HCT116 (cell line): ENCODE measurements around the gene BCKDHB. TPM values are rescaled to one million over a fixed set of nuclear protein-coding genes. Genes with fewer than 3 reads are reported as not detected.

Source experiments
- ATAC-seq: fragments of 200-7000 bp; cut with Tn5 transposase; 2 replicates; pipeline ENCODE4 v1.9.1; 2020; ENCODE audit warnings: mild to moderate bottlenecking, moderate library complexity
- BruUV-seq: library from RNA; stranded (reverse); fragments of 400-500 nt; replicated peaks from 2 replicates; lab custom pipeline; 2021; lab: Mats Ljungman, UMichigan
- CTCF ChIA-PET: fragments of 300-600 bp; sonication (Branson Sonifier 250); formaldehyde crosslinking; loops from one replicate; lab custom pipeline; 2021; ENCODE audit warnings: antibody characterized with exemption; lab: Charles Lee
- POLR2A ChIA-PET: fragments of 300-600, 350-600 bp; sonication (Branson Sonifier 250); formaldehyde crosslinking; loops from one replicate; lab custom pipeline; 2021; ENCODE audit warnings: antibody characterized with exemption; lab: Charles Lee
- RAD21 ChIA-PET, 2 experiments: fragments of 300-600 bp; sonication (Branson Sonifier 250); formaldehyde crosslinking; loops; one replicate each; lab custom pipeline; 2023; ENCODE audit warnings: low total read pairs in 2 of 2; ENCODE audit not compliant: uncharacterized antibody in 2 of 2, unreplicated experiment in 2 of 2, low non-redundant PET in 1 of 2; lab: Charles Lee
- DNase-seq: peaks from one replicate; pipeline ENCODE4 v3.0.0-alpha.2; 2010; ENCODE audit warnings: low read depth, low spot score
- H2AFZ ChIP-seq: fragments of 200-600 bp; shearing (Covaris generic), sonication (generic); 2 replicates; pipeline ENCODE4 v1.6.1; 2017; ENCODE audit warnings: low read depth, mixed run types, mixed read lengths, antibody characterized with exemption, low read length; ENCODE audit not compliant: poor library complexity, severe bottlenecking
- H3K27ac ChIP-seq: 2 replicates; pipeline ENCODE4 v1.5.1; 2012; ENCODE audit warnings: low read depth, low read length
- H3K27me3 ChIP-seq: fragments of 200-600 bp; sonication (generic); 2 replicates; pipeline ENCODE4 v1.6.1; 2016; ENCODE audit warnings: mixed run types, low read length, mixed read lengths; ENCODE audit not compliant: insufficient read depth
- H3K36me3 ChIP-seq, 2 experiments: fragments of 200-500 bp in 1 of 2; fragments of 200-600 bp in 1 of 2; sonication (Bioruptor generic) in 1 of 2; sonication (generic) in 1 of 2; 2 replicates each; pipeline versions ENCODE4 v1.5.1 to v1.6.1; 2014 to 2016; ENCODE audit warnings: low read length in 2 of 2, inconsistent platforms in 1 of 2, mixed read lengths in 1 of 2, mixed run types in 1 of 2; ENCODE audit not compliant: insufficient read depth in 2 of 2, control insufficient read depth in 1 of 2
- H3K4me1 ChIP-seq, 2 experiments: fragments of 200-600 bp in 1 of 2; sonication (generic) in 1 of 2; 2 replicates each; pipeline versions ENCODE4 v1.5.1 to v1.6.1; 2012 to 2017; ENCODE audit warnings: low read length in 2 of 2, inconsistent platforms in 1 of 2, mild to moderate bottlenecking in 1 of 2, mixed read lengths in 1 of 2, mixed run types in 1 of 2, moderate library complexity in 1 of 2; ENCODE audit not compliant: insufficient read depth in 2 of 2, control insufficient read depth in 1 of 2
- H3K4me2 ChIP-seq: fragments of 200-600 bp; sonication (generic); 2 replicates; pipeline ENCODE4 v1.6.1; 2017; ENCODE audit warnings: mixed run types, low read length, mixed read lengths
- H3K4me3 ChIP-seq, 2 experiments: fragments of 200-600 bp in 1 of 2; sonication (generic) in 1 of 2; replicated peaks in 1 of 2; 2 replicates each; pipeline ENCODE4 v1.5.1; 2011 to 2016; ENCODE audit warnings: low read length in 2 of 2, control low read depth in 1 of 2, low read depth in 1 of 2, mild to moderate bottlenecking in 1 of 2, mixed read lengths in 1 of 2, mixed run types in 1 of 2
- H3K79me2 ChIP-seq: fragments of 200-600 bp; sonication (generic); 2 replicates; pipeline ENCODE4 v1.6.1; 2017; ENCODE audit warnings: mild to moderate bottlenecking, mixed run types, low read length, moderate library complexity, mixed read lengths; ENCODE audit not compliant: insufficient read depth
- H3K9ac ChIP-seq: fragments of 200-600 bp; sonication (generic); 2 replicates; pipeline ENCODE4 v1.6.1; 2016; ENCODE audit warnings: low read length, mixed read lengths
- H3K9me2 ChIP-seq: fragments of 200-600 bp; sonication (generic), shearing (Covaris generic); 2 replicates; pipeline ENCODE4 v1.6.1; 2017; ENCODE audit warnings: mixed run types, mild to moderate bottlenecking, moderate library complexity; ENCODE audit not compliant: insufficient read depth
- H3K9me3 ChIP-seq, 2 experiments: fragments of 200-500 bp in 1 of 2; fragments of 200-600 bp in 1 of 2; sonication (Bioruptor generic) in 1 of 2; sonication (generic) in 1 of 2; 2 replicates each; pipeline ENCODE4 v1.6.1; 2014 to 2017; ENCODE audit warnings: low read length in 2 of 2, mixed read lengths in 2 of 2, inconsistent platforms in 1 of 2, low read depth in 1 of 2, mild to moderate bottlenecking in 1 of 2, mixed run types in 1 of 2, moderate library complexity in 1 of 2; ENCODE audit not compliant: control insufficient read depth in 1 of 2, insufficient read depth in 1 of 2
- H4K20me1 ChIP-seq: fragments of 200-600 bp; sonication (generic), shearing (Covaris generic); 2 replicates; pipeline ENCODE4 v1.6.1; 2017; ENCODE audit warnings: mixed run types, mild to moderate bottlenecking, moderate library complexity; ENCODE audit not compliant: insufficient read depth
- CEBPB ChIP-seq: IDR thresholded peaks from 2 replicates; pipeline ENCODE4 v1.6.1; 2012; ENCODE audit warnings: low read depth
- FOSL1 ChIP-seq: IDR thresholded peaks from 2 replicates; pipeline ENCODE4 v1.6.1; 2012; ENCODE audit warnings: low read depth
- SP1 ChIP-seq: IDR thresholded peaks from 2 replicates; pipeline ENCODE4 v1.6.1; 2012; ENCODE audit warnings: low read depth
- TCF7L2 ChIP-seq: IDR thresholded peaks from 2 replicates; pipeline ENCODE4 v1.7.0; 2011; ENCODE audit warnings: borderline replicate concordance, inconsistent platforms; ENCODE audit not compliant: insufficient read depth, insufficient read length; ENCODE audit errors: extremely low read depth
- YY1 ChIP-seq: IDR thresholded peaks from 2 replicates; pipeline ENCODE4 v1.6.1; 2011; ENCODE audit warnings: low read length, low read depth, moderate library complexity, mild to moderate bottlenecking; ENCODE audit not compliant: insufficient replicate concordance; ENCODE audit errors: extremely low read depth
- intact Hi-C: fragments of 100-400 bp; cut with micrococcal nuclease; formaldehyde crosslinking; loops from 2 replicates; pipeline ENCODE4 v1.10.0; 2022
- total RNA-seq: library from RNA; stranded (reverse); gene quantifications from one replicate; pipeline ENCODE4 v1.2.1, GENCODE V29; 2021; ENCODE audit not compliant: unreplicated experiment
- TF ChIP-seq, protein P1 (sequence below): IDR thresholded peaks from 2 replicates; pipeline ENCODE4 v1.6.1; 2012; ENCODE audit warnings: low read depth
- TF ChIP-seq, protein P2 (sequence below), 3 experiments: fragments of 200-600 bp in 1 of 3; sonication (generic) in 1 of 3; IDR thresholded peaks in 2 of 3; conservative IDR thresholded peaks in 1 of 3; 2 replicates each; pipeline ENCODE4 v1.5.1; 2012 to 2017; ENCODE audit warnings: low read depth in 2 of 3, low read length in 2 of 3, antibody characterized with exemption in 1 of 3, borderline replicate concordance in 1 of 3, control low read depth in 1 of 3, mild to moderate bottlenecking in 1 of 3, mixed read lengths in 1 of 3, mixed run types in 1 of 3, moderate library complexity in 1 of 3; ENCODE audit not compliant: insufficient read depth in 1 of 3
- TF ChIP-seq, protein P3 (sequence below): IDR thresholded peaks from 2 replicates; pipeline ENCODE4 v1.6.1; 2011; ENCODE audit warnings: mild to moderate bottlenecking, low read length, moderate library complexity; ENCODE audit not compliant: insufficient replicate concordance; ENCODE audit errors: extremely low read depth

Gene BCKDHB
- total RNA-seq, 1 experiment from 2014 or later, result 11.2 TPM

DNA sequence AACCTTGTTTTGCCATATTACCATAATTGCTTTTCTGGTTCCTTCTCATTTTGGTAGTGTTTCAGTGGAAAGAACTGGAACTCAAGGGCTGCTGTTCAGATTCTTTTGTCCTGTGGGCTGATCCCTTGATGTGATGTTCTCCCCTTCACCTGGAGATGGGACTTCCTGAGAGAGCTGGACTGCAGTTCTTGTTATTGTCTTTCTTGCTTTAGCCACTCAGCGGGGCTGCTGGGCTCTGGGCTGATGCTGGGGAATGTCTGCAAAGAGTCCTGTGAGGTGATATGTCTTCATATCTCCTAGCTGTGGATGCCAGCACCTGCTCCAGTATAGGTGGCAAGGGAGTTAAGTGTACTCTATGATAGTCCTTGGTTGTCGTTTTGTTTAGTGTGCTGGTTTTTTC lies 79.0 kb downstream of the BCKDHB start:
- RAD21 ChIA-PET, result no interaction called here
- Histone ChIP-seq H3K36me3 (no peaks in the 10 kb centered on the region), H2AFZ (no peak overlapping the region), H3K4me1 (peaks cover 7 to 19% of the 10 kb centered on the region in 2 experiments; a peak in 2 of 4 replicates), H3K9me3 (no peaks in the 10 kb centered on the region), H3K4me2 (no peak overlapping the region)
- ATAC-seq, result no peak
- TF ChIP-seq, protein P1, sequence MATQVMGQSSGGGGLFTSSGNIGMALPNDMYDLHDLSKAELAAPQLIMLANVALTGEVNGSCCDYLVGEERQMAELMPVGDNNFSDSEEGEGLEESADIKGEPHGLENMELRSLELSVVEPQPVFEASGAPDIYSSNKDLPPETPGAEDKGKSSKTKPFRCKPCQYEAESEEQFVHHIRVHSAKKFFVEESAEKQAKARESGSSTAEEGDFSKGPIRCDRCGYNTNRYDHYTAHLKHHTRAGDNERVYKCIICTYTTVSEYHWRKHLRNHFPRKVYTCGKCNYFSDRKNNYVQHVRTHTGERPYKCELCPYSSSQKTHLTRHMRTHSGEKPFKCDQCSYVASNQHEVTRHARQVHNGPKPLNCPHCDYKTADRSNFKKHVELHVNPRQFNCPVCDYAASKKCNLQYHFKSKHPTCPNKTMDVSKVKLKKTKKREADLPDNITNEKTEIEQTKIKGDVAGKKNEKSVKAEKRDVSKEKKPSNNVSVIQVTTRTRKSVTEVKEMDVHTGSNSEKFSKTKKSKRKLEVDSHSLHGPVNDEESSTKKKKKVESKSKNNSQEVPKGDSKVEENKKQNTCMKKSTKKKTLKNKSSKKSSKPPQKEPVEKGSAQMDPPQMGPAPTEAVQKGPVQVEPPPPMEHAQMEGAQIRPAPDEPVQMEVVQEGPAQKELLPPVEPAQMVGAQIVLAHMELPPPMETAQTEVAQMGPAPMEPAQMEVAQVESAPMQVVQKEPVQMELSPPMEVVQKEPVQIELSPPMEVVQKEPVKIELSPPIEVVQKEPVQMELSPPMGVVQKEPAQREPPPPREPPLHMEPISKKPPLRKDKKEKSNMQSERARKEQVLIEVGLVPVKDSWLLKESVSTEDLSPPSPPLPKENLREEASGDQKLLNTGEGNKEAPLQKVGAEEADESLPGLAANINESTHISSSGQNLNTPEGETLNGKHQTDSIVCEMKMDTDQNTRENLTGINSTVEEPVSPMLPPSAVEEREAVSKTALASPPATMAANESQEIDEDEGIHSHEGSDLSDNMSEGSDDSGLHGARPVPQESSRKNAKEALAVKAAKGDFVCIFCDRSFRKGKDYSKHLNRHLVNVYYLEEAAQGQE, result no peak
- TF ChIP-seq TCF7L2 (no peak), SP1 (no peak), CEBPB (no peak), FOSL1 (no peak), YY1 (no peak)
- TF ChIP-seq, protein P2, sequence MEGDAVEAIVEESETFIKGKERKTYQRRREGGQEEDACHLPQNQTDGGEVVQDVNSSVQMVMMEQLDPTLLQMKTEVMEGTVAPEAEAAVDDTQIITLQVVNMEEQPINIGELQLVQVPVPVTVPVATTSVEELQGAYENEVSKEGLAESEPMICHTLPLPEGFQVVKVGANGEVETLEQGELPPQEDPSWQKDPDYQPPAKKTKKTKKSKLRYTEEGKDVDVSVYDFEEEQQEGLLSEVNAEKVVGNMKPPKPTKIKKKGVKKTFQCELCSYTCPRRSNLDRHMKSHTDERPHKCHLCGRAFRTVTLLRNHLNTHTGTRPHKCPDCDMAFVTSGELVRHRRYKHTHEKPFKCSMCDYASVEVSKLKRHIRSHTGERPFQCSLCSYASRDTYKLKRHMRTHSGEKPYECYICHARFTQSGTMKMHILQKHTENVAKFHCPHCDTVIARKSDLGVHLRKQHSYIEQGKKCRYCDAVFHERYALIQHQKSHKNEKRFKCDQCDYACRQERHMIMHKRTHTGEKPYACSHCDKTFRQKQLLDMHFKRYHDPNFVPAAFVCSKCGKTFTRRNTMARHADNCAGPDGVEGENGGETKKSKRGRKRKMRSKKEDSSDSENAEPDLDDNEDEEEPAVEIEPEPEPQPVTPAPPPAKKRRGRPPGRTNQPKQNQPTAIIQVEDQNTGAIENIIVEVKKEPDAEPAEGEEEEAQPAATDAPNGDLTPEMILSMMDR (IDR thresholded peaks at IDR 0.05 in 2 of 3, conservative IDR thresholded peaks at IDR 0.05 in 1 of 3; ENCODE audit: borderline replicate concordance in 1 of 3, insufficient read depth in 1 of 3, low read depth in 2 of 3, low read length in 2 of 3), result no peak
- TF ChIP-seq, protein P3, sequence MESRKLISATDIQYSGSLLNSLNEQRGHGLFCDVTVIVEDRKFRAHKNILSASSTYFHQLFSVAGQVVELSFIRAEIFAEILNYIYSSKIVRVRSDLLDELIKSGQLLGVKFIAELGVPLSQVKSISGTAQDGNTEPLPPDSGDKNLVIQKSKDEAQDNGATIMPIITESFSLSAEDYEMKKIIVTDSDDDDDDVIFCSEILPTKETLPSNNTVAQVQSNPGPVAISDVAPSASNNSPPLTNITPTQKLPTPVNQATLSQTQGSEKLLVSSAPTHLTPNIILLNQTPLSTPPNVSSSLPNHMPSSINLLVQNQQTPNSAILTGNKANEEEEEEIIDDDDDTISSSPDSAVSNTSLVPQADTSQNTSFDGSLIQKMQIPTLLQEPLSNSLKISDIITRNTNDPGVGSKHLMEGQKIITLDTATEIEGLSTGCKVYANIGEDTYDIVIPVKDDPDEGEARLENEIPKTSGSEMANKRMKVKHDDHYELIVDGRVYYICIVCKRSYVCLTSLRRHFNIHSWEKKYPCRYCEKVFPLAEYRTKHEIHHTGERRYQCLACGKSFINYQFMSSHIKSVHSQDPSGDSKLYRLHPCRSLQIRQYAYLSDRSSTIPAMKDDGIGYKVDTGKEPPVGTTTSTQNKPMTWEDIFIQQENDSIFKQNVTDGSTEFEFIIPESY, result no peak
- TF ChIP-seq, all 23 proteins: peak for 0
- H3K9me2 ChIP-seq, result no peaks in the 10 kb centered on the region; the same call in 1 of the 2 replicates
- no peak overlapping the region for H3K27ac ChIP-seq
- ChIA-PET POLR2A (no interaction called here), CTCF (no interaction called here)
- no TSS peak for BruUV-seq
- no peak for DNase-seq
- H3K4me3 ChIP-seq, result no peak overlapping the region
- no peaks in the 10 kb centered on the region for H3K27me3 ChIP-seq
- no peak overlapping the region for H3K9ac ChIP-seq
- H4K20me1 ChIP-seq, result no peaks in the 10 kb centered on the region
- no peaks in the 10 kb centered on the region for H3K79me2 ChIP-seq
- intact Hi-C loops, result no loop called here
